SK-N-SH (cell line): ENCODE data around the gene NUP210L.

Experiments
- FOSL2 ChIP-seq: IDR thresholded peaks from 2 replicates; pipeline ENCODE4 v1.4.0; 2012; ENCODE audit warnings: low read depth, mild to moderate bottlenecking, moderate library complexity, borderline replicate concordance
- JUND ChIP-seq: IDR thresholded peaks from 2 replicates; pipeline ENCODE4 v1.4.0; 2012
- POLR2AphosphoS5 ChIP-seq: IDR thresholded peaks from 2 replicates; pipeline ENCODE4 v1.6.1; 2012; ENCODE audit warnings: low read depth, low read length
- TF ChIP-seq, protein P1 (sequence below): fragments of 200-600 bp; sonication (generic); IDR thresholded peaks from 2 replicates; pipeline ENCODE4 v1.6.1; 2017; ENCODE audit warnings: antibody characterized with exemption, mild to moderate bottlenecking, moderate library complexity
- TF ChIP-seq, protein P2 (sequence below): IDR thresholded peaks from 2 replicates; pipeline ENCODE4 v1.6.1; 2012; ENCODE audit warnings: mild to moderate bottlenecking, low read depth, low read length, moderate library complexity
- TF ChIP-seq, protein P3 (sequence below): IDR thresholded peaks from 2 replicates; pipeline ENCODE4 v1.4.0; 2012; ENCODE audit warnings: low read depth, borderline replicate concordance

GRCh38 chr1:153961421-153961820 is 193.5 kb downstream of the NUP210L start:
- TF ChIP-seq, protein P1, sequence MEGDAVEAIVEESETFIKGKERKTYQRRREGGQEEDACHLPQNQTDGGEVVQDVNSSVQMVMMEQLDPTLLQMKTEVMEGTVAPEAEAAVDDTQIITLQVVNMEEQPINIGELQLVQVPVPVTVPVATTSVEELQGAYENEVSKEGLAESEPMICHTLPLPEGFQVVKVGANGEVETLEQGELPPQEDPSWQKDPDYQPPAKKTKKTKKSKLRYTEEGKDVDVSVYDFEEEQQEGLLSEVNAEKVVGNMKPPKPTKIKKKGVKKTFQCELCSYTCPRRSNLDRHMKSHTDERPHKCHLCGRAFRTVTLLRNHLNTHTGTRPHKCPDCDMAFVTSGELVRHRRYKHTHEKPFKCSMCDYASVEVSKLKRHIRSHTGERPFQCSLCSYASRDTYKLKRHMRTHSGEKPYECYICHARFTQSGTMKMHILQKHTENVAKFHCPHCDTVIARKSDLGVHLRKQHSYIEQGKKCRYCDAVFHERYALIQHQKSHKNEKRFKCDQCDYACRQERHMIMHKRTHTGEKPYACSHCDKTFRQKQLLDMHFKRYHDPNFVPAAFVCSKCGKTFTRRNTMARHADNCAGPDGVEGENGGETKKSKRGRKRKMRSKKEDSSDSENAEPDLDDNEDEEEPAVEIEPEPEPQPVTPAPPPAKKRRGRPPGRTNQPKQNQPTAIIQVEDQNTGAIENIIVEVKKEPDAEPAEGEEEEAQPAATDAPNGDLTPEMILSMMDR = no peak
- TF ChIP-seq, protein P2, sequence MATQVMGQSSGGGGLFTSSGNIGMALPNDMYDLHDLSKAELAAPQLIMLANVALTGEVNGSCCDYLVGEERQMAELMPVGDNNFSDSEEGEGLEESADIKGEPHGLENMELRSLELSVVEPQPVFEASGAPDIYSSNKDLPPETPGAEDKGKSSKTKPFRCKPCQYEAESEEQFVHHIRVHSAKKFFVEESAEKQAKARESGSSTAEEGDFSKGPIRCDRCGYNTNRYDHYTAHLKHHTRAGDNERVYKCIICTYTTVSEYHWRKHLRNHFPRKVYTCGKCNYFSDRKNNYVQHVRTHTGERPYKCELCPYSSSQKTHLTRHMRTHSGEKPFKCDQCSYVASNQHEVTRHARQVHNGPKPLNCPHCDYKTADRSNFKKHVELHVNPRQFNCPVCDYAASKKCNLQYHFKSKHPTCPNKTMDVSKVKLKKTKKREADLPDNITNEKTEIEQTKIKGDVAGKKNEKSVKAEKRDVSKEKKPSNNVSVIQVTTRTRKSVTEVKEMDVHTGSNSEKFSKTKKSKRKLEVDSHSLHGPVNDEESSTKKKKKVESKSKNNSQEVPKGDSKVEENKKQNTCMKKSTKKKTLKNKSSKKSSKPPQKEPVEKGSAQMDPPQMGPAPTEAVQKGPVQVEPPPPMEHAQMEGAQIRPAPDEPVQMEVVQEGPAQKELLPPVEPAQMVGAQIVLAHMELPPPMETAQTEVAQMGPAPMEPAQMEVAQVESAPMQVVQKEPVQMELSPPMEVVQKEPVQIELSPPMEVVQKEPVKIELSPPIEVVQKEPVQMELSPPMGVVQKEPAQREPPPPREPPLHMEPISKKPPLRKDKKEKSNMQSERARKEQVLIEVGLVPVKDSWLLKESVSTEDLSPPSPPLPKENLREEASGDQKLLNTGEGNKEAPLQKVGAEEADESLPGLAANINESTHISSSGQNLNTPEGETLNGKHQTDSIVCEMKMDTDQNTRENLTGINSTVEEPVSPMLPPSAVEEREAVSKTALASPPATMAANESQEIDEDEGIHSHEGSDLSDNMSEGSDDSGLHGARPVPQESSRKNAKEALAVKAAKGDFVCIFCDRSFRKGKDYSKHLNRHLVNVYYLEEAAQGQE = no peak
- TF ChIP-seq FOSL2 (no peak), POLR2AphosphoS5 (no peak), JUND (no peak)
- TF ChIP-seq, protein P3, sequence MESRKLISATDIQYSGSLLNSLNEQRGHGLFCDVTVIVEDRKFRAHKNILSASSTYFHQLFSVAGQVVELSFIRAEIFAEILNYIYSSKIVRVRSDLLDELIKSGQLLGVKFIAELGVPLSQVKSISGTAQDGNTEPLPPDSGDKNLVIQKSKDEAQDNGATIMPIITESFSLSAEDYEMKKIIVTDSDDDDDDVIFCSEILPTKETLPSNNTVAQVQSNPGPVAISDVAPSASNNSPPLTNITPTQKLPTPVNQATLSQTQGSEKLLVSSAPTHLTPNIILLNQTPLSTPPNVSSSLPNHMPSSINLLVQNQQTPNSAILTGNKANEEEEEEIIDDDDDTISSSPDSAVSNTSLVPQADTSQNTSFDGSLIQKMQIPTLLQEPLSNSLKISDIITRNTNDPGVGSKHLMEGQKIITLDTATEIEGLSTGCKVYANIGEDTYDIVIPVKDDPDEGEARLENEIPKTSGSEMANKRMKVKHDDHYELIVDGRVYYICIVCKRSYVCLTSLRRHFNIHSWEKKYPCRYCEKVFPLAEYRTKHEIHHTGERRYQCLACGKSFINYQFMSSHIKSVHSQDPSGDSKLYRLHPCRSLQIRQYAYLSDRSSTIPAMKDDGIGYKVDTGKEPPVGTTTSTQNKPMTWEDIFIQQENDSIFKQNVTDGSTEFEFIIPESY = no peak
